Vagina (tissue), 2 donors: ENCODE measurements around the gene IMPA2.
A peak's percentile ranks its signal among the peaks of the same experiment; 100 is the strongest.

Experiments
- CTCF ChIP-seq, 3 experiments: fragments of 450-650 bp in 2 of 3; fragments of 200-600 bp in 1 of 3; sonication (generic) in 1 of 3; IDR thresholded peaks; one replicate each; pipeline ENCODE4 v1.5.1; 2017 to 2019; ENCODE audit warnings: antibody characterized with exemption in 3 of 3, mild to moderate bottlenecking in 2 of 3, moderate library complexity in 2 of 3
- POLR2A ChIP-seq, 2 donors: fragments of 450-650 bp; IDR thresholded peaks; one replicate each; pipeline ENCODE4 v1.6.1; 2017; ENCODE audit warnings: antibody characterized with exemption in 2 of 2, mild to moderate bottlenecking in 2 of 2, moderate library complexity in 2 of 2
- POLR2AphosphoS5 ChIP-seq, 2 donors: sonication (generic); formaldehyde crosslinking; IDR thresholded peaks; one replicate each; pipeline ENCODE4 v1.9.0; 2017; ENCODE audit warnings: antibody characterized with exemption in 2 of 2, mild to moderate bottlenecking in 2 of 2, low read depth in 1 of 2; ENCODE audit not compliant: insufficient read depth in 1 of 2

- TF ChIP-seq CTCF (IDR thresholded peaks at IDR 0.05), result peak in 2 of 3 experiments; percentile 64 to 77
- no peak for TF ChIP-seq POLR2AphosphoS5 (IDR thresholded peaks at IDR 0.05; ENCODE audit: insufficient read depth in 1 of 2, low read depth in 1 of 2)
- no peak for TF ChIP-seq POLR2A (IDR thresholded peaks at IDR 0.05)
These were observed 14.3 kb downstream of the IMPA2 start for GRCh38 chr18:11995445-11996189.
